ENCODE results near the gene PEX13. TPM values are rescaled to one million over a fixed set of nuclear protein-coding genes. Genes with fewer than 3 reads are reported as not detected.
A peak's percentile ranks its signal among the peaks of the same experiment; 100 is the strongest.

PEX13 gene
- total and polyA plus RNA-seq, 10 of the 15 experiments (the other 5 are each of a cell fraction or from before 2014, with no cell fraction given): 2.6 to 27.6 (median 17.8) TPM

DNA sequence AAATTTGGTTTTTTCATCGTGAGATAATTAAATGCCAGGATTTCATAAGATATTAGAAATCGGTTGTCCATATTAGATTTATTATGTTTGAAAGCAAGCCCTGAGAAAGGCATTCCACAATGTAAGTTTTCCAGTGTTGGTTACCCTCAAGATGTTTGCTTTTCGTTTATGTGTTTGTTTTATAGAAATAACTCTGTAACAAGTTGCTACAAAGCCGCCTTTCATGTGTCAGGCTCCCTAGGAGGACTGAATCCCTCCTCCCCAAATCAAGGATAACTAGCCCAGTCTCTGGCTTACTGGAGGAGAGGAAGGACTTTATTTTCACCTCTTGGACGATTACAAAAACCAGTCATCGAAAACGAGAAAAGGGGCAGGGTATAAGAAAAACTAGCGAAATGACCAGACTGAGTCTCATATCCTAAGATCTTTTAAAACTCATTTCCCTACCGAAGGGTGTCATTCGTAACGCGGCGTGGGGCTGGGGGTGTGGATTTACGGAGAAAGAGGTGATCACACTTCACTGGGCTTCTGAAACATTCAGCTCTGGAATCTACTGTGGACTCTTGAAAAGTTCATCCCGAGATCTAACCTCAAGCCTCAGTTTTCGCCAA, 1.0 kb upstream of the PEX13 start:
- CTCF ChIA-PET: interaction anchor here (0.8 to 2.5 kb wide), 4 partner anchors 16 to 212 kb away, joined by 3 to 9 read pairs (median 4); no protein-coding TSS in a partner anchor
- in situ Hi-C loops (cut with MboI) (no loop called here), intact Hi-C loops (cut with micrococcal nuclease; ENCODE audit: unreplicated experiment) (loop anchor here (1.0 to 5.0 kb wide), 2 partner anchors 51 to 161 kb away; partner anchors contain the start of gene SANBR)
- H2AFZ ChIP-seq (ENCODE audit: control insufficient read depth, low read depth, low read length): peak overlapping the region; percentile 97
- 0% methylated on average over 16 of the region's 16 CpGs for WGBS (ENCODE audit: insufficient coverage, insufficient replicate concordance, low lambda C conversion rate, missing lambda C conversion rate)
- peaks cover 55% of the 10 kb centered on the region for H3K79me2 ChIP-seq (ENCODE audit: control insufficient read depth, insufficient read depth, low read length)
- peak overlapping the region; percentile 97 for H3K4me3 ChIP-seq
- peak; percentile 23 for ATAC-seq
- SMC1A ChIA-PET (ENCODE audit: uncharacterized antibody, unreplicated experiment): interaction anchor here (0.8 to 1.2 kb wide), 5 partner anchors 9 to 220 kb away, joined by 3 to 5 read pairs (median 3); no protein-coding TSS in a partner anchor
- H3K4me2 ChIP-seq (ENCODE audit: control insufficient read depth, insufficient read depth): peak overlapping the region; percentile 80
- BruUV-seq (replicated peaks): TSS peak; percentile 85
- H3K27me3 ChIP-seq (replicated peaks in 1 of 2; ENCODE audit: control insufficient read depth in 2 of 2, insufficient read depth in 2 of 2, low read length in 1 of 2): no peaks in the 10 kb centered on the region
- peak overlapping the region; percentile 96 for H3K27ac ChIP-seq (ENCODE audit: control insufficient read depth, insufficient read depth)
- no peaks in the 10 kb centered on the region for H4K20me1 ChIP-seq (ENCODE audit: control insufficient read depth, insufficient read depth)
- RAD21 ChIA-PET (ENCODE audit: unreplicated experiment): interaction anchor here (1.2 kb wide), 1 partner anchor 161 kb away, joined by 3 read pairs; no protein-coding TSS in a partner anchor
- peak overlapping the region; percentile 94 for H3K9ac ChIP-seq (ENCODE audit: control insufficient read depth, insufficient read depth, low read length)
- POLR2A ChIA-PET: interaction anchor here (1.3 kb wide), 1 partner anchor 161 kb away, joined by 7 read pairs; no protein-coding TSS in a partner anchor
- peaks cover 0 to 5% of the 10 kb centered on the region in 2 experiments; a peak in 2 of 4 replicates for H3K36me3 ChIP-seq (ENCODE audit: control insufficient read depth in 2 of 2, insufficient read depth in 2 of 2, low read length in 1 of 2)
- H3K9me3 ChIP-seq (replicated peaks; ENCODE audit: control insufficient read depth, insufficient read depth, low read length): peaks cover 6% of the 10 kb centered on the region; the same call in 1 of the 3 replicates
- peak; percentile 72 for FAIRE-seq
- DNase-seq (ENCODE audit: low read depth, low spot score): no peak
- H3K4me1 ChIP-seq (ENCODE audit: control insufficient read depth, insufficient read depth, low read length): peaks cover 5% of the 10 kb centered on the region; the same call in 1 of the 2 replicates
- TF ChIP-seq RCOR1 (conservative IDR thresholded peaks at IDR 0.05; ENCODE audit: low read depth, low read length) (no peak), NFIC (IDR thresholded peaks at IDR 0.05; ENCODE audit: low read depth, low read length) (peak; percentile 56; the same call in 1 of the 2 replicates), PML (IDR thresholded peaks at IDR 0.05; ENCODE audit: low read length) (no peak), EED (IDR thresholded peaks at IDR 0.05; ENCODE audit: low read depth) (peak; percentile 64), ZBTB4 (CRISPR knock-in tag; IDR thresholded peaks at IDR 0.05) (0 out of 2 replicates have a peak, but pooled peaks have one; percentile 12), JUNB (IDR thresholded peaks at IDR 0.05) (peak; percentile 75), ZNF24 (IDR thresholded peaks at IDR 0.05) (no peak), ATF3 (IDR thresholded peaks at IDR 0.05; ENCODE audit: borderline replicate concordance, extremely low read depth, low read depth, low read length) (no peak), BCL3 (IDR thresholded peaks at IDR 0.05; ENCODE audit: borderline replicate concordance, insufficient read depth, low read depth, low read length, poor library complexity, severe bottlenecking) (no peak), FOXM1 (IDR thresholded peaks at IDR 0.05; ENCODE audit: low read depth, low read length) (0 out of 2 replicates have a peak, but pooled peaks have one; percentile 25), CHD1 (IDR thresholded peaks at IDR 0.05; ENCODE audit: low read depth, low read length) (0 out of 2 replicates have a peak, but pooled peaks have one; percentile 61)

All from GM12878 (cell line).